Measurements from ENCODE around the gene TRAPPC10. TPM values are rescaled to one million over a fixed set of nuclear protein-coding genes. Genes with fewer than 3 reads are reported as not detected.

TRAPPC10 gene
- total RNA-seq, 3 donors from 2014 or later (not counting 1 experiment from before 2014, with no cell fraction given) = 187 to 232 (median 213) TPM

- Histone ChIP-seq H3K4me1 (ENCODE audit: control insufficient read depth, insufficient read depth, low read length) (peaks cover 12% of the 10 kb centered on the region), H3K4me3 (ENCODE audit: low read length) (no peak overlapping the region), H3K27ac (ENCODE audit: low read length) (peak overlapping the region; percentile 6), H3K36me3 (ENCODE audit: control insufficient read depth, insufficient read depth, low read length) (peaks cover 72% of the 10 kb centered on the region), H3K9me3 (ENCODE audit: control insufficient read depth, insufficient read depth, low read length) (no peaks in the 10 kb centered on the region), H3K27me3 (ENCODE audit: control insufficient read depth, insufficient read depth, low read length) (no peaks in the 10 kb centered on the region)
- peak in 1 of 2 donors; percentile 64 for DNase-seq
- ATAC-seq = peak; percentile 57 to 75 (median 63)
- no peaks in the 10 kb centered on the region for H3K27me3 Mint-ChIP-seq (ENCODE audit: low read depth in 2 of 2)
- H3K4me3 Mint-ChIP-seq = peak overlapping the region; percentile 4
- no peak for TF ChIP-seq CTCF (IDR thresholded peaks at IDR 0.05)
- no peaks in the 10 kb centered on the region for H3K9me3 Mint-ChIP-seq
- H3K4me1 Mint-ChIP-seq = peaks cover 44 to 45% of the 10 kb centered on the region in 2 donors
- intact Hi-C loops (cut with micrococcal nuclease) = loop anchor here (10.0 kb wide), 1 partner anchor 63 kb away; no protein-coding TSS in a partner anchor
- 83% methylated on average over 15 of the region's 15 CpGs for WGBS (ENCODE audit: insufficient coverage)
- H3K27ac Mint-ChIP-seq = peak overlapping the region; percentile 86 to 90
- peaks cover 8% of the 10 kb centered on the region for H3K36me3 Mint-ChIP-seq
Measured at GRCh38 chr21:44057960-44058651, 46.0 kb downstream of the TRAPPC10 start.

GRCh38 chr21:44058652-44058964, 46.5 kb downstream of the TRAPPC10 start:
- 95% methylated on average over 12 of the region's 12 CpGs for WGBS (ENCODE audit: insufficient coverage)

GRCh38 chr21:44058981-44059380, 46.9 kb downstream of the TRAPPC10 start:
- H3K4me1 ChIP-seq (ENCODE audit: control insufficient read depth, insufficient read depth, low read length) = peaks cover 12% of the 10 kb centered on the region
- no peak overlapping the region for H3K4me3 ChIP-seq (ENCODE audit: low read length)
- H3K27ac ChIP-seq (ENCODE audit: low read length) = no peak overlapping the region
- Mint-ChIP-seq H3K27ac (peak overlapping the region; percentile 86 to 90), H3K36me3 (peaks cover 11% of the 10 kb centered on the region), H3K4me3 (no peak overlapping the region), H3K27me3 (ENCODE audit: low read depth in 2 of 2) (no peaks in the 10 kb centered on the region), H3K9me3 (no peaks in the 10 kb centered on the region), H3K4me1 (peaks cover 41 to 42% of the 10 kb centered on the region in 2 donors)
- ATAC-seq (no peak), DNase-seq (no peak)
- TF ChIP-seq CTCF (IDR thresholded peaks at IDR 0.05) = no peak
- H3K9me3 ChIP-seq (ENCODE audit: control insufficient read depth, insufficient read depth, low read length) = no peaks in the 10 kb centered on the region
- 92% methylated on average over 14 of the region's 17 CpGs for WGBS (ENCODE audit: insufficient coverage)
- H3K36me3 ChIP-seq (ENCODE audit: control insufficient read depth, insufficient read depth, low read length) = peaks cover 71% of the 10 kb centered on the region
- intact Hi-C loops (cut with micrococcal nuclease) = loop anchor here (10.0 kb wide), 1 partner anchor 64 kb away; no protein-coding TSS in a partner anchor
- H3K27me3 ChIP-seq (ENCODE audit: control insufficient read depth, insufficient read depth, low read length) = no peaks in the 10 kb centered on the region

More at GRCh38 chr21:44058652-44058964, 46.5 kb downstream of the TRAPPC10 start:
- no peaks in the 10 kb centered on the region for H3K27me3 Mint-ChIP-seq (ENCODE audit: low read depth in 2 of 2)
- no peak overlapping the region for H3K4me3 Mint-ChIP-seq
- H3K27ac ChIP-seq (ENCODE audit: low read length) = no peak overlapping the region
- ATAC-seq (no peak), DNase-seq (no peak)
- no peak for TF ChIP-seq CTCF (IDR thresholded peaks at IDR 0.05)
- H3K27me3 ChIP-seq (ENCODE audit: control insufficient read depth, insufficient read depth, low read length) = no peaks in the 10 kb centered on the region
- H3K36me3 Mint-ChIP-seq = peaks cover 8% of the 10 kb centered on the region
- H3K9me3 Mint-ChIP-seq = no peaks in the 10 kb centered on the region
- peak overlapping the region; percentile 86 to 90 for H3K27ac Mint-ChIP-seq
- H3K4me1 ChIP-seq (ENCODE audit: control insufficient read depth, insufficient read depth, low read length) = peaks cover 12% of the 10 kb centered on the region
- H3K4me3 ChIP-seq (ENCODE audit: low read length) = no peak overlapping the region
- H3K36me3 ChIP-seq (ENCODE audit: control insufficient read depth, insufficient read depth, low read length) = peaks cover 71% of the 10 kb centered on the region
- intact Hi-C loops (cut with micrococcal nuclease) = loop anchor here (10.0 kb wide), 1 partner anchor 64 kb away; no protein-coding TSS in a partner anchor
- peaks cover 41 to 43% of the 10 kb centered on the region in 2 donors for H3K4me1 Mint-ChIP-seq
- no peaks in the 10 kb centered on the region for H3K9me3 ChIP-seq (ENCODE audit: control insufficient read depth, insufficient read depth, low read length)
